Measurements from ENCODE around the gene PHF8. TPM values are rescaled to one million over a fixed set of nuclear protein-coding genes. Genes with fewer than 3 reads are reported as not detected.

Gene PHF8
- total and polyA plus RNA-seq, 2 donors, result 13.4 to 14.0 TPM

DNA sequence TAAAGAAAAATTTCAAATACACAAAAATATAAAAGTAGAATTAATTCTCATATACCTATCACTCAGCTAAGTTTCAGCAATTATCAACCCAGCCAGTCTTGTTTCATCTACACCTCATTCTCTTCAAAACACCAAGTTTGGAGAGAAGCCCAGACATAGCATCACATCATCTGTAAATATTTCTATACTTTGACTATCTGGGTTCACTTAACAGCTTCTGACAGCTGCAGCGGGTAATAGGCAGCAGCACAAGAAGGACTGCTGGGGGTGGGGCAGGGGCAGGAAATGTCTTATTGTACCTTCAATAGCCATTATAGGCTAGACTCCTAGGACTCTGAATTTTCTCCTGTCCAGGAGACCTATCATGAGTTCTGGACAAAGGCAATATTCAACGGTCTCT is 54.1 kb downstream of the PHF8 start:
- H3K9me3 ChIP-seq (ENCODE audit: control insufficient read depth in 2 of 2, insufficient read depth in 1 of 2, low read length in 1 of 2), result no peaks in the 10 kb centered on the region
- WGBS, result 89% methylated on average over 2 of the region's 2 CpGs
- no peaks in the 10 kb centered on the region for H3K4me1 ChIP-seq (ENCODE audit: control insufficient read depth in 2 of 2, insufficient read depth in 2 of 2, low read length in 2 of 2)
- no peaks in the 10 kb centered on the region for H3K27me3 ChIP-seq (ENCODE audit: control insufficient read depth in 2 of 2, insufficient read depth in 1 of 2, low read length in 1 of 2)
- no peak for DNase-seq (ENCODE audit: low read depth in 6 of 9, low spot score in 9 of 9)
- peaks cover 39 to 46% of the 10 kb centered on the region in 2 donors for H3K36me3 ChIP-seq (ENCODE audit: control insufficient read depth in 2 of 2, insufficient read depth in 2 of 2, low read length in 1 of 2)
- no peak overlapping the region for H3K27ac ChIP-seq (ENCODE audit: low read depth in 1 of 2, low read length in 1 of 2)
- no peak overlapping the region for H3K4me3 ChIP-seq (ENCODE audit: low read length in 2 of 2)

- no peak for DNase-seq (ENCODE audit: low read depth in 6 of 9, low spot score in 9 of 9)
- Histone ChIP-seq H3K4me1 (ENCODE audit: control insufficient read depth in 2 of 2, insufficient read depth in 2 of 2, low read length in 2 of 2) (no peaks in the 10 kb centered on the region), H3K9me3 (ENCODE audit: control insufficient read depth in 2 of 2, insufficient read depth in 1 of 2, low read length in 1 of 2) (no peaks in the 10 kb centered on the region), H3K27me3 (ENCODE audit: control insufficient read depth in 2 of 2, insufficient read depth in 1 of 2, low read length in 1 of 2) (no peaks in the 10 kb centered on the region), H3K36me3 (ENCODE audit: control insufficient read depth in 2 of 2, insufficient read depth in 2 of 2, low read length in 1 of 2) (peaks cover 28 to 34% of the 10 kb centered on the region in 2 donors), H3K27ac (ENCODE audit: low read depth in 1 of 2, low read length in 1 of 2) (no peak overlapping the region), H3K4me3 (ENCODE audit: low read length in 2 of 2) (no peak overlapping the region)
- WGBS, result 98% methylated on average over 12 of the region's 12 CpGs
Measured at GRCh38 chrX:53984895-53985294, 59.4 kb downstream of the PHF8 start.

GRCh38 chrX:53974529-53974928 is 69.7 kb downstream of the PHF8 start:
- no peak overlapping the region for H3K4me3 ChIP-seq (ENCODE audit: low read length in 2 of 2)
- H3K36me3 ChIP-seq (ENCODE audit: control insufficient read depth in 2 of 2, insufficient read depth in 2 of 2, low read length in 1 of 2), result peaks cover 3 to 7% of the 10 kb centered on the region in 2 donors
- no peaks in the 10 kb centered on the region for H3K4me1 ChIP-seq (ENCODE audit: control insufficient read depth in 2 of 2, insufficient read depth in 2 of 2, low read length in 2 of 2)
- 98% methylated on average over 6 of the region's 6 CpGs for WGBS
- no peak overlapping the region for H3K27ac ChIP-seq (ENCODE audit: low read depth in 1 of 2, low read length in 1 of 2)
- H3K27me3 ChIP-seq (ENCODE audit: control insufficient read depth in 2 of 2, insufficient read depth in 1 of 2, low read length in 1 of 2), result no peaks in the 10 kb centered on the region
- no peaks in the 10 kb centered on the region for H3K9me3 ChIP-seq (ENCODE audit: control insufficient read depth in 2 of 2, insufficient read depth in 1 of 2, low read length in 1 of 2)
- no peak for DNase-seq (ENCODE audit: low read depth in 6 of 9, low spot score in 9 of 9)

GRCh38 chrX:53969540-53969939 is 74.7 kb downstream of the PHF8 start:
- H3K27me3 ChIP-seq (ENCODE audit: control insufficient read depth in 2 of 2, insufficient read depth in 1 of 2, low read length in 1 of 2), result no peaks in the 10 kb centered on the region
- 98% methylated on average over 3 of the region's 3 CpGs for WGBS
- no peaks in the 10 kb centered on the region for H3K4me1 ChIP-seq (ENCODE audit: control insufficient read depth in 2 of 2, insufficient read depth in 2 of 2, low read length in 2 of 2)
- H3K9me3 ChIP-seq (ENCODE audit: control insufficient read depth in 2 of 2, insufficient read depth in 1 of 2, low read length in 1 of 2), result no peaks in the 10 kb centered on the region
- no peak overlapping the region for H3K4me3 ChIP-seq (ENCODE audit: low read length in 2 of 2)
- no peak for DNase-seq (ENCODE audit: low read depth in 6 of 9, low spot score in 9 of 9)
- peaks cover under 1 to 4% of the 10 kb centered on the region in 2 donors for H3K36me3 ChIP-seq (ENCODE audit: control insufficient read depth in 2 of 2, insufficient read depth in 2 of 2, low read length in 1 of 2)
- H3K27ac ChIP-seq (ENCODE audit: low read depth in 1 of 2, low read length in 1 of 2), result no peak overlapping the region

GRCh38 chrX:53950130-53950733 is 94.0 kb downstream of the PHF8 start:
- 97% methylated on average over 3 of the region's 3 CpGs for WGBS
- Histone ChIP-seq H3K4me3 (ENCODE audit: low read length in 2 of 2) (no peak overlapping the region), H3K27me3 (ENCODE audit: control insufficient read depth in 2 of 2, insufficient read depth in 1 of 2, low read length in 1 of 2) (no peaks in the 10 kb centered on the region), H3K27ac (ENCODE audit: low read depth in 1 of 2, low read length in 1 of 2) (no peak overlapping the region), H3K36me3 (ENCODE audit: control insufficient read depth in 2 of 2, insufficient read depth in 2 of 2, low read length in 1 of 2) (peaks cover 0 to 3% of the 10 kb centered on the region in 2 donors), H3K4me1 (ENCODE audit: control insufficient read depth in 2 of 2, insufficient read depth in 2 of 2, low read length in 2 of 2) (no peaks in the 10 kb centered on the region), H3K9me3 (ENCODE audit: control insufficient read depth in 2 of 2, insufficient read depth in 1 of 2, low read length in 1 of 2) (no peaks in the 10 kb centered on the region)
- DNase-seq (ENCODE audit: low read depth in 6 of 9, low spot score in 9 of 9), result no peak

DNA sequence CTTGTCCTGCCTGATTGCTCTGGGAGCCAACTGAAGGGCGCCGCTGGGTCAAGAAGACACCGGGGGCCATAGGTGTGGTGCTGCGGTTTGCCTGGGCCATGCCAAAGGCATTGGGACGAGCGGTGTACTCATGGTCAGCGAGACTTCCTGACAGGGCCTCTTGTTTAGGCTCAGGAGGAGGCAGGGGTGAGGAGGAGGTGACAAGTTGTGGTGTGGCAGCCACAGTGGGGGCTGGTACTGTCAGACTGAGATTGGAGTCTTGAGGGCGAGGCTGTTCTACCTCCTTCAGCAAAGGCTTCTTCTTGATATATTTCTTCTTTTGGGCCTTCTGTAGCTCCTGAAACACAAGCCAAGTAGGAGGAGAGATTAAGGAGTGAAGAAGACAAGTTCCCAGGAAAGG is 104.1 kb downstream of the PHF8 start:
- over 99% methylated on average over 8 of the region's 8 CpGs for WGBS
- DNase-seq (ENCODE audit: low read depth in 6 of 9, low spot score in 9 of 9), result no peak
- H3K4me3 ChIP-seq (ENCODE audit: low read length in 2 of 2), result no peak overlapping the region
- no peaks in the 10 kb centered on the region for H3K9me3 ChIP-seq (ENCODE audit: control insufficient read depth in 2 of 2, insufficient read depth in 1 of 2, low read length in 1 of 2)
- H3K27me3 ChIP-seq (ENCODE audit: control insufficient read depth in 2 of 2, insufficient read depth in 1 of 2, low read length in 1 of 2), result no peaks in the 10 kb centered on the region
- H3K36me3 ChIP-seq (ENCODE audit: control insufficient read depth in 2 of 2, insufficient read depth in 2 of 2, low read length in 1 of 2), result peaks cover 37 to 45% of the 10 kb centered on the region in 2 donors
- no peaks in the 10 kb centered on the region for H3K4me1 ChIP-seq (ENCODE audit: control insufficient read depth in 2 of 2, insufficient read depth in 2 of 2, low read length in 2 of 2)
- no peak overlapping the region for H3K27ac ChIP-seq (ENCODE audit: low read depth in 1 of 2, low read length in 1 of 2)

DNA sequence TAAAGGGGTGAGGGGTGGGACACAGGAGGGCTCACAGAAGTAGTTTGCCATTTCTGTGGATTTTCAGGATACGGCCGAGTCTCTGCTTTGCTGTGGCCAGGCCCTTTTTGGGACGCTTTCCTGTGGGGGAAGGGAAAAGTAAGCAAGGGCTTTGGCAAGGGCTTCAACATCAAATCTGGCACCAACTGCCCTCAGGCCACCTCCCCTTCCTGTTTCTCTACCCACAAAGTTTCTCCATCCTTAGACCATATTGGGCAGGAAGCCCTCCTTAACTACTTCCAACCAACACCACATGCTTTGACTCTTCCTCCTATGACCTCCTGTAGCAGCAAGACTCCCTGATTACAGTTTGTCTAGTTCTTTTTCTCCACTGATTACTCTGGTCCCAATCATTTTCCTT is 105.1 kb downstream of the PHF8 start:
- Histone ChIP-seq H3K27me3 (ENCODE audit: control insufficient read depth in 2 of 2, insufficient read depth in 1 of 2, low read length in 1 of 2) (no peaks in the 10 kb centered on the region), H3K4me3 (ENCODE audit: low read length in 2 of 2) (no peak overlapping the region), H3K4me1 (ENCODE audit: control insufficient read depth in 2 of 2, insufficient read depth in 2 of 2, low read length in 2 of 2) (no peaks in the 10 kb centered on the region), H3K27ac (ENCODE audit: low read depth in 1 of 2, low read length in 1 of 2) (no peak overlapping the region), H3K36me3 (ENCODE audit: control insufficient read depth in 2 of 2, insufficient read depth in 2 of 2, low read length in 1 of 2) (peaks cover 35 to 43% of the 10 kb centered on the region in 2 donors), H3K9me3 (ENCODE audit: control insufficient read depth in 2 of 2, insufficient read depth in 1 of 2, low read length in 1 of 2) (no peaks in the 10 kb centered on the region)
- WGBS, result 93% methylated on average over 3 of the region's 3 CpGs
- no peak for DNase-seq (ENCODE audit: low read depth in 6 of 9, low spot score in 9 of 9)

DNA sequence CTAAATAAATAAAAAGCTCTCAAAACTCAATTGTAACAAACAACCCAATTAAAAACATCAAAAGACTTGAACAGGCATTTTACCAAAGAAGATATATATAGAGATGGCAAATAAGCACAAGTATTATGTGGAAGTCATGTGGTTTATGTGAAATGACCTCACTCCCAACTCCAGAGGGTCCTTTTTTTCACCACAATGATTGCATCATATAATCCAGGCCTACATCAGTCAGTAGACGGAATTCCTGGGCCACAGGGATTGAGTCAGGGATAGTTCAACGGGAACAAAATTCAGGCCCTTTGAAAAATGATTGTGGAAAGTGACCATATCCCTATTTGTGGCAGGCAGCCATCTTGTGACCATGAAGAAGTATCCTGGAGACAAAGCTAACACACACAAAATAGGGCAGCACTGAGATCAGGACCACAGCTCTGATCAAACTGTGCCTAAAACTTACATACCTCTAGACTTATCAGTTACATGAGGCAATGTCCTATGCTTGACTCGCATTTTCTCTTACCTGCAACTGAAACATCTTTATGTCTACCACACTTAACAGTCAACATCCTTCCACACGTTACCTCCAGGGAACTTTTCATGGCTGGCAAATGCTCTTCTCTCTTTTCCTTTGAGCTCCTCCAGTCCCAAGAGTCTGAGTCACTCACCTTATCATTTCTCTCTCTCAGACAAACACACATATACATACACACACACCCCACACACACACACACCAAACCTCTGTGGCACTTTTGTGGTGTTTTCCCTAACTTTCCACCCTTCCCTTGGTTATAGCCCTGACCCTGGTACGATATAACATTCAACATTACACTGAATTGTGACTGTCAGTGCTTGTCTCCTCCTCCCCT is 113.5 kb downstream of the PHF8 start:
- no peak for DNase-seq (ENCODE audit: low read depth in 6 of 9, low spot score in 9 of 9)
- no peaks in the 10 kb centered on the region for H3K27me3 ChIP-seq (ENCODE audit: control insufficient read depth in 2 of 2, insufficient read depth in 1 of 2, low read length in 1 of 2)
- 97% methylated on average over 5 of the region's 5 CpGs for WGBS
- H3K4me3 ChIP-seq (ENCODE audit: low read length in 2 of 2), result no peak overlapping the region
- no peaks in the 10 kb centered on the region for H3K36me3 ChIP-seq (ENCODE audit: control insufficient read depth in 2 of 2, insufficient read depth in 2 of 2, low read length in 1 of 2)
- no peak overlapping the region for H3K27ac ChIP-seq (ENCODE audit: low read depth in 1 of 2, low read length in 1 of 2)
- no peaks in the 10 kb centered on the region for H3K4me1 ChIP-seq (ENCODE audit: control insufficient read depth in 2 of 2, insufficient read depth in 2 of 2, low read length in 2 of 2)
- H3K9me3 ChIP-seq (ENCODE audit: control insufficient read depth in 2 of 2, insufficient read depth in 1 of 2, low read length in 1 of 2), result no peaks in the 10 kb centered on the region

GRCh38 chrX:53926030-53926429 is 118.2 kb downstream of the PHF8 start:
- Histone ChIP-seq H3K27ac (ENCODE audit: low read depth in 1 of 2, low read length in 1 of 2) (no peak overlapping the region), H3K4me3 (ENCODE audit: low read length in 2 of 2) (no peak overlapping the region), H3K27me3 (ENCODE audit: control insufficient read depth in 2 of 2, insufficient read depth in 1 of 2, low read length in 1 of 2) (no peaks in the 10 kb centered on the region), H3K4me1 (ENCODE audit: control insufficient read depth in 2 of 2, insufficient read depth in 2 of 2, low read length in 2 of 2) (no peaks in the 10 kb centered on the region), H3K36me3 (ENCODE audit: control insufficient read depth in 2 of 2, insufficient read depth in 2 of 2, low read length in 1 of 2) (no peaks in the 10 kb centered on the region), H3K9me3 (ENCODE audit: control insufficient read depth in 2 of 2, insufficient read depth in 1 of 2, low read length in 1 of 2) (no peaks in the 10 kb centered on the region)
- WGBS, result 93% methylated on average over 5 of the region's 5 CpGs
- no peak for DNase-seq (ENCODE audit: low read depth in 6 of 9, low spot score in 9 of 9)
